GM23248 (cell line): Measurements from ENCODE around the gene RBM19. TPM values are rescaled to one million over a fixed set of nuclear protein-coding genes. Genes with fewer than 3 reads are reported as not detected.

Source experiments
- DNase-seq: peaks from one replicate; pipeline ENCODE4 v3.0.0-alpha.2; 2015
- H2AFZ ChIP-seq: fragments of 200-600 bp; sonication (generic); 2 replicates; pipeline ENCODE4 v1.6.1; 2016; ENCODE audit warnings: antibody characterized with exemption
- H3F3A ChIP-seq: fragments of 200-600 bp; sonication (generic); 2 replicates; pipeline ENCODE4 v1.6.1; 2016; ENCODE audit warnings: mild to moderate bottlenecking, antibody characterized with exemption, mixed run types; ENCODE audit not compliant: insufficient read depth
- H3K27ac ChIP-seq: fragments of 200-600 bp; sonication (generic); 2 replicates; pipeline ENCODE4 v1.5.1; 2016; ENCODE audit warnings: mild to moderate bottlenecking
- H3K27me3 ChIP-seq: fragments of 200-600 bp; sonication (generic); replicated peaks from 2 replicates; pipeline ENCODE4 v1.6.1; 2016; ENCODE audit warnings: mild to moderate bottlenecking; ENCODE audit not compliant: insufficient read depth
- H3K36me3 ChIP-seq: fragments of 200-600 bp; sonication (generic); 2 replicates; pipeline ENCODE4 v1.6.1; 2016; ENCODE audit warnings: low read depth, mild to moderate bottlenecking
- H3K4me1 ChIP-seq: fragments of 200-600 bp; sonication (generic); 2 replicates; pipeline ENCODE4 v1.6.1; 2016; ENCODE audit warnings: mild to moderate bottlenecking; ENCODE audit not compliant: insufficient read depth
- H3K4me2 ChIP-seq: fragments of 200-600 bp; sonication (generic); one replicate; pipeline ENCODE4 v1.6.1; 2016; ENCODE audit warnings: mild to moderate bottlenecking; ENCODE audit not compliant: unreplicated experiment
- H3K4me3 ChIP-seq: fragments of 200-600 bp; sonication (generic); 2 replicates; pipeline ENCODE4 v1.5.1; 2016; ENCODE audit warnings: mild to moderate bottlenecking
- H3K79me2 ChIP-seq: fragments of 200-600 bp; sonication (generic); 2 replicates; pipeline ENCODE4 v1.6.1; 2016; ENCODE audit warnings: mild to moderate bottlenecking; ENCODE audit not compliant: insufficient read depth
- H3K9ac ChIP-seq: fragments of 200-600 bp; sonication (generic); 2 replicates; pipeline ENCODE4 v1.6.1; 2016; ENCODE audit warnings: mild to moderate bottlenecking
- H3K9me2 ChIP-seq: fragments of 200-600 bp; sonication (generic); 2 replicates; pipeline ENCODE4 v1.6.1; 2016; ENCODE audit warnings: mixed run types, mild to moderate bottlenecking, moderate library complexity; ENCODE audit not compliant: insufficient read depth
- H3K9me3 ChIP-seq: fragments of 200-600 bp; sonication (generic); one replicate; pipeline ENCODE4 v1.6.1; 2017; ENCODE audit warnings: low read depth
- H4K20me1 ChIP-seq: fragments of 200-600 bp; sonication (generic); 2 replicates; pipeline ENCODE4 v1.6.0; 2016; ENCODE audit not compliant: insufficient read depth
- EZH2 ChIP-seq: fragments of 200-600 bp; sonication (generic); IDR thresholded peaks from 2 replicates; pipeline ENCODE4 v1.6.1; 2018; ENCODE audit warnings: antibody characterized with exemption, mild to moderate bottlenecking; ENCODE audit not compliant: insufficient read depth, poor library complexity, severe bottlenecking
- EZH2phosphoT487 ChIP-seq: fragments of 200-600 bp; sonication (generic); IDR thresholded peaks from 2 replicates; pipeline ENCODE4 v1.6.1; 2018; ENCODE audit warnings: antibody characterized with exemption, moderate library complexity, mild to moderate bottlenecking, low read depth; ENCODE audit not compliant: insufficient read depth
- WGBS, 2 experiments: methylation state at CpG; one replicate each; pipeline ENCODE4 v1.1.6; 2015 to 2017; ENCODE audit warnings: low lambda C conversion rate in 2 of 2, low coverage in 1 of 2; ENCODE audit errors: missing lambda C conversion rate in 2 of 2; 5-methylcytosine and 5-hydroxymethylcytosine counted together
- in situ Hi-C: fragments of 300-500 bp; cut with MboI; formaldehyde crosslinking; loops from 2 replicates; pipeline ENCODE4 v1.15.0; 2020
- polyA plus RNA-seq: library from polyadenylated mRNA; unstranded; fragments of >200 nt; fragmentation: Nextera tagmentation; extraction: Ambion mirVana; gene quantifications from 2 replicates; pipeline ENCODE4 v1.2.1, GENCODE V29; 2016
- total RNA-seq: library from RNA; depleted of rRNA; stranded (reverse); fragments of >200 nt; shearing (Covaris generic); gene quantifications from 2 replicates; pipeline ENCODE4 v1.2.3, GENCODE V29; 2014

RBM19 gene
- total and polyA plus RNA-seq, 2 experiments from 2014 or later, result 14.8 to 17.1 TPM

DNA sequence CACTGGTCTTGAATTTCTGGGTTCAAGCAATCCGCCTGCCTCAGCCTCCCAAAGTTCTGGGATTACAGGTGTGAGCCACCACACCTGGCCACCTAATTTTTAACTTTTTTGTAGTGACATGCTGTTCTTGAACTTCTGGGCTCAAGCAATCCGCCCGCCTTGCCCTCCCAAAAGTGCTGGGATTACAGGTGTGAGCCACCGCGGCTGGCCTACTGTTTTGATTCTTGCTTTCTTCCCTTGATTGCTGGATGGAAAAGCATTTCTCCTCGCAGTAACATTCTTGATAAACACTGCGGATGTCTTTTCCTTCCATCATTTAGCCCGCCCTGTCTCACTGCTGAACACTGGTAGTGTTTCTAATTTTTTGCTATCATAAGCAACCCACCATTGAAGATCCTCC is 72.9 kb downstream of the RBM19 start:
- Histone ChIP-seq H3K9me3 (no peaks in the 10 kb centered on the region), H2AFZ (no peak overlapping the region), H3F3A (no peaks in the 10 kb centered on the region), H3K4me1 (no peaks in the 10 kb centered on the region), H3K9ac (no peak overlapping the region), H3K36me3 (no peaks in the 10 kb centered on the region), H3K4me3 (no peak overlapping the region), H4K20me1 (no peaks in the 10 kb centered on the region), H3K27me3 (no peaks in the 10 kb centered on the region), H3K27ac (no peak overlapping the region), H3K79me2 (no peaks in the 10 kb centered on the region), H3K9me2 (no peaks in the 10 kb centered on the region), H3K4me2 (no peak overlapping the region)
- in situ Hi-C loops, result no loop called here
- no peak for DNase-seq
- TF ChIP-seq EZH2phosphoT487 (no peak), EZH2 (no peak)
- 97% methylated on average over 8 of the region's 8 CpGs for WGBS, 2 experiments

DNA sequence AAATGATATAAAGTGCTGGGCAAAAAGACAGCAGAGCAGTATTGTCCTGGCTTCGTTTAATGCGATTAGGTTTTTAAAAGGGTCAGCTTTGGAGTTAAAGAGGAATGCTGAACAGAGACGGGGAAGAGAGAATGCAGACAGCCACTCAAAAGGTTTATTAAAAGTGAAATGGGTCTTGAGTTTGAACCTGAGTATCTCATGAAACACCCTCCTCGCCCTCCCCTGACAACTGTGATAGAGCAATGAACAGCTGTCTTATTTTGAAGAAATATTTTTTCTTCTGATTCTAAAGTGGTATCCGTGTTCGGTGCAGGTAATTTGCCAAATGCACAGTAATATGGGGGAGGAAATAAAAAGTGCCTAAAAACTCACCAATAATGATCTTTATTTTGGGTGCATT is 73.6 kb downstream of the RBM19 start:
- Histone ChIP-seq H4K20me1 (no peaks in the 10 kb centered on the region), H3K4me3 (no peak overlapping the region), H3K36me3 (no peaks in the 10 kb centered on the region), H2AFZ (no peak overlapping the region), H3K9me3 (no peaks in the 10 kb centered on the region), H3F3A (no peaks in the 10 kb centered on the region), H3K9ac (no peak overlapping the region), H3K27ac (no peak overlapping the region), H3K4me1 (no peaks in the 10 kb centered on the region), H3K27me3 (no peaks in the 10 kb centered on the region), H3K79me2 (no peaks in the 10 kb centered on the region), H3K4me2 (no peak overlapping the region), H3K9me2 (no peaks in the 10 kb centered on the region)
- no peak for DNase-seq
- no peak for TF ChIP-seq EZH2
- TF ChIP-seq EZH2phosphoT487, result no peak
- in situ Hi-C loops, result no loop called here
- WGBS, 2 experiments, result 96 to 97% methylated on average over 6 of the region's 6 CpGs

DNA sequence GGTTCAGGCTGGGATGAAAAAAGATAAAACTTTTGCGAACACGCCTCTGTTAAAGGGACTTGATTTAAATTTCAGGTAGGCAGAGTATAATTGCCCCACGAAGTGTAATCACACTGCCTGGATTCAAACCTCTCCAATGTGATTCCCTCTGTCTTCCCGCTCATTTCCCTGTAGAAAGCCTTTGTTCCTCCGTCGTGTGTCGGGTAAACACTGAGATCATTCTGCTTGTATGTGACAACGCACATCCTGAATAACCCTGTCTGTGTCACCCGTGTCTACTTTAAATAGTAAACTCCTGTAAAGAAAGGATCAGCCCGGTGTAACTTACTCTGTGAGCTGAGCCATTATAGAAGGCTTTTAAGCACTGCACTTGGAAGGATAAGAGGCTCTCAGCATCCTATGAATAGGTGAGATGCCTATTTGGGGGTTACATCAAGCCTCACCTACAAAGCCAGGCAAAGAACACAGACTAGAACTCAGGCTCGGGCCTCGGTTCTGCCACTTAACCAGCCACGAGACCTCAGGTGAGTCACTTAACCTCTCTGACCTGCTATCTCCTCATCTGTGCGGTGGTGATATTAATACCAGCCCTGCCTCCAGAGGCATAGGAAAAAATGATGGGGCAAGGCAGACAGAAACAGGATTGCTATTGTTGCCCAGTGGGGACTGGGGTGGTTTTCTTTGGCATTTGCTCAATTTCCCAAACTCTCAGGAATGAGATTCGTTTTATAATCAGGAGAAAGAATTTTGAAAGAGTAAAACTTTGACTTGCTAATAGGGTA is 74.2 kb downstream of the RBM19 start:
- Histone ChIP-seq H3F3A (no peaks in the 10 kb centered on the region), H3K79me2 (no peaks in the 10 kb centered on the region), H3K9me3 (no peaks in the 10 kb centered on the region), H3K9ac (no peak overlapping the region), H3K4me1 (no peaks in the 10 kb centered on the region), H3K27me3 (no peaks in the 10 kb centered on the region), H3K9me2 (no peaks in the 10 kb centered on the region), H3K4me3 (no peak overlapping the region), H3K4me2 (no peak overlapping the region), H3K27ac (no peak overlapping the region), H3K36me3 (no peaks in the 10 kb centered on the region), H4K20me1 (no peaks in the 10 kb centered on the region), H2AFZ (no peak overlapping the region)
- TF ChIP-seq EZH2phosphoT487, result no peak
- TF ChIP-seq EZH2, result no peak
- in situ Hi-C loops, result no loop called here
- 92% methylated on average over 15 of the region's 15 CpGs for WGBS, 2 experiments
- DNase-seq, result no peak

DNA sequence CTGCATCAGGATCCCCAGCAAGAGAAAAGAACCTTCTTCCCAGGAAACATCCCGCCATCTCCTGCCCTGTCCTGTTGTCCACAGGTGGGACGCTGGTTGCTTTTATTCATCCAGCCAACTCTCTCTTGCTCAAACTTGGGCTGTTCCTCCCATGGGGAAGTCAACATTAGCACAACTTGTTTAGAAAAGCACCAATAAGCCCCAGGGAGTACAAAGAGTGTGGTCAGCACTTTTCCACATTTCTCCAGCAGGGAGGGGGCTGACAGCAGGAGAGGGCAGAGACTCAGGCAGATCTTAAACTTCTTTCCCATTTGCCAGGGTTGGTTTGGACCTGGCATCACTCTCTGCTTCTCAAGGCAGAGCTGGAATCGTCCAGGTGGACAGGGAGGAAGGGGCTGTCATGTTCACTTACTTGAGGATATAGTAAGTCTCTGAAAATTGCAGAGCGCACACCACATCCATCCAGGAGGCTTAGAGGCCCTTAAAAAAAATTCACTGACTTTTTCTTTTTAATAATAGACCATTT is 74.9 kb downstream of the RBM19 start:
- DNase-seq, result no peak
- Histone ChIP-seq H3K79me2 (no peaks in the 10 kb centered on the region), H3K9me2 (no peaks in the 10 kb centered on the region), H3K36me3 (no peaks in the 10 kb centered on the region), H3K4me1 (no peaks in the 10 kb centered on the region), H3K4me3 (no peak overlapping the region), H3K27me3 (no peaks in the 10 kb centered on the region), H3K27ac (no peak overlapping the region), H3K4me2 (no peak overlapping the region), H3K9ac (no peak overlapping the region), H3F3A (no peaks in the 10 kb centered on the region), H3K9me3 (no peaks in the 10 kb centered on the region), H2AFZ (no peak overlapping the region), H4K20me1 (no peaks in the 10 kb centered on the region)
- no peak for TF ChIP-seq EZH2
- TF ChIP-seq EZH2phosphoT487, result no peak
- in situ Hi-C loops, result no loop called here
- 95 to 99% methylated on average over 4 of the region's 4 CpGs for WGBS, 2 experiments
